ENCODE measurements around the gene MYPN. TPM values are rescaled to one million over a fixed set of nuclear protein-coding genes. Genes with fewer than 3 reads are reported as not detected.
"Not testable (repeated sequence)": the region's sequence is repeated elsewhere in the genome, so short reads cannot be mapped to it uniquely, and the experiment has no call there.

Gene MYPN
- total RNA-seq, 1 donor = 1.7 TPM

- no peak for TF ChIP-seq CTCF (IDR thresholded peaks at IDR 0.05; ENCODE audit: insufficient read depth, low read length)
- H3K4me3 ChIP-seq (ENCODE audit: low read depth, low read length) = no peak overlapping the region
- no peak for DNase-seq (ENCODE audit: low read depth)
Observed at GRCh38 chr10:68146133-68146532, 36.8 kb downstream of the MYPN start.

GRCh38 chr10:68151453-68151852, 42.2 kb downstream of the MYPN start:
- no peak overlapping the region for H3K4me3 ChIP-seq (ENCODE audit: low read depth, low read length)
- TF ChIP-seq CTCF (IDR thresholded peaks at IDR 0.05; ENCODE audit: insufficient read depth, low read length) = no peak
- DNase-seq (ENCODE audit: low read depth) = no peak

GRCh38 chr10:68153473-68154210, 44.4 kb downstream of the MYPN start:
- no peak for TF ChIP-seq CTCF (IDR thresholded peaks at IDR 0.05; ENCODE audit: insufficient read depth, low read length)
- H3K4me3 ChIP-seq (ENCODE audit: low read depth, low read length) = no peak overlapping the region
- DNase-seq (ENCODE audit: low read depth) = peak; percentile 97

GRCh38 chr10:68154211-68154497, 44.9 kb downstream of the MYPN start:
- no peak overlapping the region for H3K4me3 ChIP-seq (ENCODE audit: low read depth, low read length)
- TF ChIP-seq CTCF (IDR thresholded peaks at IDR 0.05; ENCODE audit: insufficient read depth, low read length) = no peak
- DNase-seq (ENCODE audit: low read depth) = peak; percentile 63

GRCh38 chr10:68155615-68156210, 46.4 kb downstream of the MYPN start:
- H3K4me3 ChIP-seq (ENCODE audit: low read depth, low read length) = no peak overlapping the region
- peak; percentile 43 for DNase-seq (ENCODE audit: low read depth)
- no peak for TF ChIP-seq CTCF (IDR thresholded peaks at IDR 0.05; ENCODE audit: insufficient read depth, low read length)

GRCh38 chr10:68156373-68157185, 47.3 kb downstream of the MYPN start:
- H3K4me3 ChIP-seq (ENCODE audit: low read depth, low read length) = no peak overlapping the region
- peak; percentile 87 for DNase-seq (ENCODE audit: low read depth)
- peak; percentile 80 for TF ChIP-seq CTCF (IDR thresholded peaks at IDR 0.05; ENCODE audit: insufficient read depth, low read length)

GRCh38 chr10:68157522-68157921, 48.2 kb downstream of the MYPN start:
- not testable (repeated sequence) for H3K4me3 ChIP-seq (ENCODE audit: low read depth, low read length); DNase-seq (ENCODE audit: low read depth)

All from fibroblast of the aortic adventitia (primary cell).